CD14-positive monocyte (primary cell): ENCODE results near the gene WDR38. TPM values are rescaled to one million over a fixed set of nuclear protein-coding genes. Genes with fewer than 3 reads are reported as not detected.

Experiments
- DNase-seq, 3 donors: peaks; one replicate each; pipeline ENCODE4 v3.0.0-alpha.2; 2011 to 2022
- H2AFZ ChIP-seq: 2 replicates; pipeline ENCODE4 v1.6.0; 2012; ENCODE audit warnings: mild to moderate bottlenecking, low read depth, low read length, inconsistent platforms; ENCODE audit not compliant: insufficient read depth, poor library complexity, severe bottlenecking
- H3K27ac ChIP-seq, 2 donors: 1 replicate in 1 of 2; 2 replicates in 1 of 2; pipeline ENCODE4 v1.5.1; 2012 to 2013; ENCODE audit warnings: low read length in 2 of 2, control low read depth in 1 of 2, inconsistent platforms in 1 of 2, low read depth in 1 of 2, mild to moderate bottlenecking in 1 of 2
- H3K27me3 ChIP-seq, 2 donors: one replicate each; pipeline versions ENCODE4 v1.6.0 to v1.6.1; 2011 to 2013; ENCODE audit warnings: low read length in 2 of 2; ENCODE audit not compliant: control insufficient read depth in 2 of 2, insufficient read depth in 2 of 2
- H3K36me3 ChIP-seq, 2 donors: replicated peaks in 1 of 2; 1 replicate in 1 of 2; 2 replicates in 1 of 2; pipeline versions ENCODE4 v1.5.1 to v1.6.1; 2012 to 2013; ENCODE audit warnings: low read length in 2 of 2, control low read depth in 1 of 2, inconsistent platforms in 1 of 2, mild to moderate bottlenecking in 1 of 2; ENCODE audit not compliant: insufficient read depth in 2 of 2, control insufficient read depth in 1 of 2
- H3K4me1 ChIP-seq, 2 donors: 1 replicate in 1 of 2; 2 replicates in 1 of 2; pipeline versions ENCODE4 v1.5.1 to v1.6.1; 2012 to 2013; ENCODE audit warnings: low read length in 2 of 2, control low read depth in 1 of 2, inconsistent platforms in 1 of 2, mild to moderate bottlenecking in 1 of 2, moderate library complexity in 1 of 2; ENCODE audit not compliant: insufficient read depth in 2 of 2, control insufficient read depth in 1 of 2
- H3K4me2 ChIP-seq: replicated peaks from 2 replicates; pipeline ENCODE3; 2012; ENCODE audit warnings: low read length, moderate library complexity, mild to moderate bottlenecking; ENCODE audit not compliant: poor library complexity, severe bottlenecking; ENCODE audit errors: extremely low read depth
- H3K4me3 ChIP-seq, 3 experiments: fragments of 200-600 bp in 1 of 3; sonication (generic) in 1 of 3; replicated peaks in 1 of 3; 1 replicate in 2 of 3; 2 replicates in 1 of 3; pipeline ENCODE4 v1.5.1; 2011 to 2013; ENCODE audit warnings: low read length in 3 of 3, mild to moderate bottlenecking in 3 of 3, control low read depth in 2 of 3, low read depth in 2 of 3, inconsistent platforms in 1 of 3, moderate library complexity in 1 of 3
- H3K79me2 ChIP-seq: 2 replicates; pipeline ENCODE4 v1.6.0; 2012; ENCODE audit warnings: mild to moderate bottlenecking, control low read depth, inconsistent platforms, low read length, moderate library complexity; ENCODE audit not compliant: insufficient read depth
- H3K9ac ChIP-seq: 2 replicates; pipeline ENCODE4 v1.6.0; 2017; ENCODE audit warnings: low read length, mild to moderate bottlenecking; ENCODE audit not compliant: insufficient read depth, poor library complexity, severe bottlenecking
- H3K9me3 ChIP-seq, 2 donors: replicated peaks in 1 of 2; 1 replicate in 1 of 2; 2 replicates in 1 of 2; pipeline versions ENCODE4 v1.5.1 to v1.6.1; 2012 to 2013; ENCODE audit warnings: low read length in 2 of 2, control low read depth in 1 of 2; ENCODE audit not compliant: control insufficient read depth in 1 of 2, insufficient read depth in 1 of 2
- H4K20me1 ChIP-seq: 2 replicates; pipeline ENCODE4 v1.6.0; 2012; ENCODE audit warnings: mild to moderate bottlenecking, low read length, control low read depth, moderate library complexity; ENCODE audit not compliant: insufficient read depth
- H3K27ac Mint-ChIP-seq, 7 donors: one replicate each; pipeline ENCODE4 v1.8.0; 2020; ENCODE audit warnings: mild to moderate bottlenecking in 7 of 7, mixed read lengths in 7 of 7, moderate library complexity in 6 of 7, inconsistent platforms in 2 of 7
- H3K27me3 Mint-ChIP-seq, 3 donors: one replicate each; pipeline ENCODE4 v1.8.0; 2021 to 2022; ENCODE audit warnings: low read depth in 3 of 3, mild to moderate bottlenecking in 3 of 3, mixed read lengths in 3 of 3, moderate library complexity in 3 of 3, inconsistent platforms in 1 of 3
- H3K36me3 Mint-ChIP-seq, 2 donors: one replicate each; pipeline ENCODE4 v1.8.0; 2020; ENCODE audit warnings: mixed read lengths in 2 of 2, inconsistent platforms in 1 of 2, mild to moderate bottlenecking in 1 of 2
- H3K4me1 Mint-ChIP-seq: one replicate; pipeline ENCODE4 v1.8.0; 2020; ENCODE audit warnings: mild to moderate bottlenecking, mixed read lengths
- H3K4me3 Mint-ChIP-seq, 2 donors: one replicate each; pipeline ENCODE4 v1.8.0; 2020; ENCODE audit warnings: mild to moderate bottlenecking in 2 of 2, mixed read lengths in 2 of 2, moderate library complexity in 1 of 2
- H3K9me3 Mint-ChIP-seq, 7 donors: one replicate each; pipeline ENCODE4 v1.8.0; 2020 to 2022; ENCODE audit warnings: mixed read lengths in 7 of 7, mild to moderate bottlenecking in 6 of 7, moderate library complexity in 6 of 7, inconsistent platforms in 2 of 7
- CTCF ChIP-seq: fragments of 200-600 bp; IDR thresholded peaks from one replicate; pipeline ENCODE4 v1.8.0; 2022; ENCODE audit warnings: antibody characterized with exemption, mild to moderate bottlenecking
- WGBS: methylation state at CpG from one replicate; pipeline ENCODE4 v1.1.5; 2013; ENCODE audit warnings: missing lambda C conversion rate; ENCODE audit not compliant: insufficient coverage; 5-methylcytosine and 5-hydroxymethylcytosine counted together
- intact Hi-C, 2 donors: fragments of 100-400 bp; cut with micrococcal nuclease; formaldehyde crosslinking; loops; one replicate each; pipeline versions ENCODE4 v1.15.0 to v1.15.1; 2023
- polyA plus RNA-seq, 3 donors: library from polyadenylated mRNA; depleted of rRNA in 1 of 3; unstranded in 2 of 3; stranded (reverse) in 1 of 3; fragments of 300-500 nt in 2 of 3; fragments of >200 nt in 1 of 3; fragmentation: Illumina TruSeq in 2 of 3; gene quantifications; 1 replicate in 2 of 3; 2 replicates in 1 of 3; pipeline ENCODE4 v1.2.3, GENCODE V29; 2012 to 2021

The WDR38 gene
- polyA plus RNA-seq, 3 donors: not detected

- no peak overlapping the region for H2AFZ ChIP-seq
- no peak overlapping the region for H3K4me3 Mint-ChIP-seq
- TF ChIP-seq CTCF: no peak
- H3K9me3 ChIP-seq: no peaks in the 10 kb centered on the region
- peak overlapping the region in 2 of 7 donors; percentile 41 to 50 for H3K27ac Mint-ChIP-seq
- peaks cover 3% of the 10 kb centered on the region for H3K4me1 Mint-ChIP-seq
- no peak for DNase-seq
- peaks cover 92 to 99% of the 10 kb centered on the region in 2 donors for H3K36me3 ChIP-seq
- peaks cover 43% of the 10 kb centered on the region for H4K20me1 ChIP-seq
- no CpG with 5 or more reads among the region's 1 CpG for WGBS
- no peak overlapping the region for H3K9ac ChIP-seq
- H3K27me3 ChIP-seq: no peaks in the 10 kb centered on the region
- no peaks in the 10 kb centered on the region for H3K9me3 Mint-ChIP-seq
- no peak overlapping the region for H3K4me2 ChIP-seq
- no peak overlapping the region for H3K4me3 ChIP-seq
- peaks cover 87 to 94% of the 10 kb centered on the region in 2 donors for H3K36me3 Mint-ChIP-seq
- intact Hi-C loops: no loop called here
- peaks cover 4% of the 10 kb centered on the region in 2 donors for H3K4me1 ChIP-seq
- peaks cover 0 to 1% (median 0%) of the 10 kb centered on the region in 3 donors for H3K27me3 Mint-ChIP-seq
- no peak overlapping the region for H3K27ac ChIP-seq
- H3K79me2 ChIP-seq: peaks cover 31% of the 10 kb centered on the region
Observed at GRCh38 chr9:124878021-124878420, 24.8 kb downstream of the WDR38 start.

DNA sequence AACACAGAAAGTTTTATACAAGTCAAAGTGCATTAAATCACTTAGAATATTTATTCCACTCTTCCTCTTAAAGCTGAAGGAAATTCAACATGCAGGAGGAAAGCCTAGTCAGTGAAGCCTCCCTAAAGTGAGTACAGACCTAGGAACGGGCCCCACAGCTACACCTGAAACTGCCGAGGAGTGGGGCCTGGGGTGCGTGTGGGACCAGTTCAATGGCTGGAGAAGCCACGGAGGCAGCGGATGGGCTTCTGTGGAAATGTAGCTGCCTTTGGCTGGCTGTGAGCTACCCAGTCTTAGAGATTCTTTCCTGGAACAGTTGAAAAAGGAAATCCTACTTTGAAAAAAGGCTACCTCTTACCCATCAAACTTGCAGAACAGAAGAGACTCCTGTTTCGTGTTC is 25.3 kb downstream of the WDR38 start:
- H3K27me3 Mint-ChIP-seq: peaks cover 0 to 1% (median 0%) of the 10 kb centered on the region in 3 donors
- Histone ChIP-seq H3K4me3 (no peak overlapping the region), H3K4me1 (no peaks in the 10 kb centered on the region), H3K9me3 (no peaks in the 10 kb centered on the region), H4K20me1 (peaks cover 38% of the 10 kb centered on the region), H3K4me2 (no peak overlapping the region), H3K79me2 (peaks cover 26% of the 10 kb centered on the region), H3K36me3 (peaks cover 90 to 100% of the 10 kb centered on the region in 2 donors), H3K9ac (no peak overlapping the region), H3K27me3 (no peaks in the 10 kb centered on the region), H3K27ac (no peak overlapping the region), H2AFZ (no peak overlapping the region)
- H3K9me3 Mint-ChIP-seq: no peaks in the 10 kb centered on the region
- no peak for DNase-seq
- intact Hi-C loops: no loop called here
- no peak for TF ChIP-seq CTCF
- H3K4me1 Mint-ChIP-seq: no peaks in the 10 kb centered on the region
- no peak overlapping the region for H3K4me3 Mint-ChIP-seq
- peaks cover 82 to 93% of the 10 kb centered on the region in 2 donors for H3K36me3 Mint-ChIP-seq
- no peak overlapping the region for H3K27ac Mint-ChIP-seq
- 97% methylated on average over 4 of the region's 6 CpGs for WGBS
